Right lobe of liver (tissue), 6 donors: ENCODE results near the gene ZNFX1. TPM values are rescaled to one million over a fixed set of nuclear protein-coding genes. Genes with fewer than 3 reads are reported as not detected.

ENCODE experiments used
- ATAC-seq, 4 donors: fragments of 200-7000 bp; cut with Tn5 transposase; one replicate each; pipeline ENCODE4 v1.9.1; 2020; ENCODE audit warnings: mild to moderate bottlenecking in 4 of 4, moderate library complexity in 4 of 4
- DNase-seq, 3 donors: peaks; one replicate each; pipeline ENCODE4 v3.0.0-alpha.2; 2020
- H3K27ac ChIP-seq, 3 donors: fragments of 200-600 bp; one replicate each; pipeline ENCODE4 v1.8.0; 2022
- H3K27me3 ChIP-seq, 2 donors: fragments of 200-600 bp; one replicate each; pipeline ENCODE4 v1.8.0; 2022
- H3K36me3 ChIP-seq, 4 donors: fragments of 200-600 bp; sonication (generic) in 1 of 4; one replicate each; pipeline versions ENCODE4 v1.5.1 to v1.8.0; 2017 to 2022; ENCODE audit warnings: control low read depth in 1 of 4
- H3K4me1 ChIP-seq, 4 donors: fragments of 200-600 bp; sonication (generic) in 1 of 4; one replicate each; pipeline versions ENCODE4 v1.5.1 to v1.8.0; 2017 to 2022; ENCODE audit warnings: control low read depth in 1 of 4
- H3K4me3 ChIP-seq, 3 donors: fragments of 200-600 bp; one replicate each; pipeline ENCODE4 v1.8.0; 2022
- H3K9me3 ChIP-seq, 4 donors: fragments of 200-600 bp; sonication (generic) in 1 of 4; one replicate each; pipeline versions ENCODE4 v1.5.1 to v1.8.0; 2017 to 2022; ENCODE audit warnings: control low read depth in 1 of 4
- CTCF ChIP-seq, 4 donors: fragments of 200-600 bp in 3 of 4; fragments of 450-650 bp in 1 of 4; IDR thresholded peaks; one replicate each; pipeline versions ENCODE4 v1.5.1 to v1.8.0; 2016 to 2022; ENCODE audit warnings: antibody characterized with exemption in 4 of 4, mild to moderate bottlenecking in 2 of 4
- POLR2A ChIP-seq: fragments of 450-650 bp; IDR thresholded peaks from one replicate; pipeline ENCODE4 v1.6.1; 2017; ENCODE audit warnings: antibody characterized with exemption, mild to moderate bottlenecking
- WGBS: methylation state at CpG from one replicate; pipeline ENCODE4 v1.1.6; 2018; ENCODE audit warnings: low coverage, low lambda C conversion rate; ENCODE audit not compliant: insufficient coverage; ENCODE audit errors: missing lambda C conversion rate; 5-methylcytosine and 5-hydroxymethylcytosine counted together
- intact Hi-C, 2 donors: fragments of 100-400 bp; cut with DNase I; formaldehyde crosslinking; loops; one replicate each; pipeline versions ENCODE4 v1.11.2 to v1.14.1; 2022
- total RNA-seq, 6 experiments: library from RNA; depleted of rRNA in 2 of 6; stranded (reverse); fragments of >200 nt in 2 of 6; fragmentation: NEBNext Ultra II Directional in 3 of 6; extraction: Animal tissue kit (Norgen Biotek cat#: 25700) in 3 of 6; gene quantifications; one replicate each; pipeline versions ENCODE4 v1.1.0 to v1.2.4, GENCODE V29; 2016 to 2023
- donor health status: DM: no; HTN: yes; CAD: no.
- donor health status: DM: no; HTN: no; CAD: no.
- donor health status: DM: no; HTN: no; CAD: no.
- donor health status: DM: no; HTN: yes; CAD: no.
- donor health status: DM: no; HTN: yes; CAD: no.

Gene ZNFX1
- total RNA-seq, 6 experiments from 2014 or later, result 9.3 to 17.5 (median 13.9) TPM

- DNase-seq (no peak), ATAC-seq (no peak)
- H3K4me1 ChIP-seq, result peaks cover 0 to 7% (median 0%) of the 10 kb centered on the region in 4 donors
- no peak overlapping the region for H3K4me3 ChIP-seq
- H3K27ac ChIP-seq, result no peak overlapping the region
- intact Hi-C loops, result no loop called here
- no peaks in the 10 kb centered on the region for H3K27me3 ChIP-seq
- H3K9me3 ChIP-seq, result peaks cover 0 to 15% (median 0%) of the 10 kb centered on the region in 4 donors
- TF ChIP-seq CTCF (IDR thresholded peaks at IDR 0.05) (no peak), POLR2A (no peak)
- H3K36me3 ChIP-seq, result peaks cover 9 to 82% (median 69%) of the 10 kb centered on the region in 4 donors
- WGBS, result 85% methylated on average over 15 of the region's 16 CpGs
Measured at GRCh38 chr20:49286689-49287551, 9.1 kb upstream of the ZNFX1 start.

- peaks cover 0 to 10% (median 3%) of the 10 kb centered on the region in 4 donors for H3K4me1 ChIP-seq
- no peak for TF ChIP-seq CTCF (IDR thresholded peaks at IDR 0.05)
- TF ChIP-seq POLR2A, result no peak
- H3K9me3 ChIP-seq, result peaks cover 0 to 15% (median 0%) of the 10 kb centered on the region in 4 donors
- intact Hi-C loops, result no loop called here
- DNase-seq (no peak), ATAC-seq (no peak)
- no peaks in the 10 kb centered on the region for H3K27me3 ChIP-seq
- no peak overlapping the region for H3K27ac ChIP-seq
- 90% methylated on average over 3 of the region's 4 CpGs for WGBS
- H3K36me3 ChIP-seq, result peaks cover 17 to 84% (median 74%) of the 10 kb centered on the region in 4 donors
- H3K4me3 ChIP-seq, result no peak overlapping the region
Measured at GRCh38 chr20:49285813-49286494, 8.1 kb upstream of the ZNFX1 start.

GRCh38 chr20:49285233-49285668 lies 7.4 kb upstream of the ZNFX1 start:
- Histone ChIP-seq H3K27me3 (no peaks in the 10 kb centered on the region), H3K27ac (no peak overlapping the region), H3K36me3 (peaks cover 17 to 85% (median 80%) of the 10 kb centered on the region in 4 donors), H3K4me3 (no peak overlapping the region), H3K4me1 (peaks cover 0 to 16% (median 3%) of the 10 kb centered on the region in 4 donors), H3K9me3 (peaks cover 0 to 15% (median 0%) of the 10 kb centered on the region in 4 donors)
- no peak for TF ChIP-seq CTCF (IDR thresholded peaks at IDR 0.05)
- TF ChIP-seq POLR2A, result no peak
- intact Hi-C loops, result no loop called here
- DNase-seq, result no peak
- ATAC-seq, result no peak
- 92% methylated on average over 1 of the region's 1 CpG for WGBS

GRCh38 chr20:49284818-49285217 lies 7.0 kb upstream of the ZNFX1 start:
- intact Hi-C loops, result no loop called here
- ATAC-seq (no peak), DNase-seq (no peak)
- TF ChIP-seq POLR2A (no peak), CTCF (IDR thresholded peaks at IDR 0.05) (no peak)
- peaks cover 0 to 20% (median 5%) of the 10 kb centered on the region in 4 donors for H3K4me1 ChIP-seq
- H3K27ac ChIP-seq, result no peak overlapping the region
- H3K27me3 ChIP-seq, result no peaks in the 10 kb centered on the region
- H3K4me3 ChIP-seq, result no peak overlapping the region
- H3K36me3 ChIP-seq, result peaks cover 17 to 88% (median 81%) of the 10 kb centered on the region in 4 donors
- WGBS, result 92% methylated on average over 2 of the region's 5 CpGs
- H3K9me3 ChIP-seq, result peaks cover 0 to 15% (median 0%) of the 10 kb centered on the region in 4 donors
